Measurements from ENCODE around the gene SLC2A9. TPM values are rescaled to one million over a fixed set of nuclear protein-coding genes. Genes with fewer than 3 reads are reported as not detected.

SLC2A9 gene
- total RNA-seq, 4 donors from 2014 or later: 0.46 to 10.1 (median 3.1) TPM

GRCh38 chr4:9925750-9926439, 95.4 kb downstream of the SLC2A9 start:
- H3K4me3 ChIP-seq (ENCODE audit: low read depth, poor library complexity, severe bottlenecking): no peak overlapping the region
- no peak for DNase-seq (ENCODE audit: low spot score in 2 of 2)
- intact Hi-C loops (cut with DNase I; ENCODE audit: low total_unique reads): no loop called here
- 87 to 89% methylated on average over 8 of the region's 8 CpGs for WGBS, 2 donors
- TF ChIP-seq POLR2A (IDR thresholded peaks at IDR 0.05): no peak
- TF ChIP-seq, protein P1, sequence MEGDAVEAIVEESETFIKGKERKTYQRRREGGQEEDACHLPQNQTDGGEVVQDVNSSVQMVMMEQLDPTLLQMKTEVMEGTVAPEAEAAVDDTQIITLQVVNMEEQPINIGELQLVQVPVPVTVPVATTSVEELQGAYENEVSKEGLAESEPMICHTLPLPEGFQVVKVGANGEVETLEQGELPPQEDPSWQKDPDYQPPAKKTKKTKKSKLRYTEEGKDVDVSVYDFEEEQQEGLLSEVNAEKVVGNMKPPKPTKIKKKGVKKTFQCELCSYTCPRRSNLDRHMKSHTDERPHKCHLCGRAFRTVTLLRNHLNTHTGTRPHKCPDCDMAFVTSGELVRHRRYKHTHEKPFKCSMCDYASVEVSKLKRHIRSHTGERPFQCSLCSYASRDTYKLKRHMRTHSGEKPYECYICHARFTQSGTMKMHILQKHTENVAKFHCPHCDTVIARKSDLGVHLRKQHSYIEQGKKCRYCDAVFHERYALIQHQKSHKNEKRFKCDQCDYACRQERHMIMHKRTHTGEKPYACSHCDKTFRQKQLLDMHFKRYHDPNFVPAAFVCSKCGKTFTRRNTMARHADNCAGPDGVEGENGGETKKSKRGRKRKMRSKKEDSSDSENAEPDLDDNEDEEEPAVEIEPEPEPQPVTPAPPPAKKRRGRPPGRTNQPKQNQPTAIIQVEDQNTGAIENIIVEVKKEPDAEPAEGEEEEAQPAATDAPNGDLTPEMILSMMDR (IDR thresholded peaks at IDR 0.05): no peak

DNA sequence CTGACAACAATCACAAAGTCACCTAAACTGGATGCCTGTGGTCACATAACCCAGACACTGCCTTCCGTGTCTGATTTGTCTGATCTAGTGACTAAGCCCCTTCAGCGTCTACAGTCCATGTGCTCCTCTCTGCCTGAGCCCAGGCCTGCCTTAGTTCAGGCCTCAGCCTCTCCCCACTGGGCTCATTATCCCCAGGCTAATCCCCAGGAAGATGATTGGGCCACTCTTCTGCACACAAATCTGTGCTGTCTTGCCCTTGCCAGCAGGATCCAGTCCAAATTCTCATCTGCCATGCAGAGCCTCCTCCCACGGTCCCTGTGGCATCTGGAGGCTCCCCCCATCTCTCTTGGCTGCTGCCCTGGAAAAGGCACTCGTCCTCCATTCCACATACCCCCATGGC, 96.5 kb downstream of the SLC2A9 start:
- WGBS, 2 donors: 29 to 34% methylated on average over 4 of the region's 4 CpGs
- intact Hi-C loops (cut with DNase I; ENCODE audit: low total_unique reads): no loop called here
- H3K4me3 ChIP-seq (ENCODE audit: low read depth, poor library complexity, severe bottlenecking): no peak overlapping the region
- TF ChIP-seq, protein P1 (IDR thresholded peaks at IDR 0.05): no peak
- no peak for TF ChIP-seq POLR2A (IDR thresholded peaks at IDR 0.05)
- DNase-seq (ENCODE audit: low spot score in 2 of 2): no peak

DNA sequence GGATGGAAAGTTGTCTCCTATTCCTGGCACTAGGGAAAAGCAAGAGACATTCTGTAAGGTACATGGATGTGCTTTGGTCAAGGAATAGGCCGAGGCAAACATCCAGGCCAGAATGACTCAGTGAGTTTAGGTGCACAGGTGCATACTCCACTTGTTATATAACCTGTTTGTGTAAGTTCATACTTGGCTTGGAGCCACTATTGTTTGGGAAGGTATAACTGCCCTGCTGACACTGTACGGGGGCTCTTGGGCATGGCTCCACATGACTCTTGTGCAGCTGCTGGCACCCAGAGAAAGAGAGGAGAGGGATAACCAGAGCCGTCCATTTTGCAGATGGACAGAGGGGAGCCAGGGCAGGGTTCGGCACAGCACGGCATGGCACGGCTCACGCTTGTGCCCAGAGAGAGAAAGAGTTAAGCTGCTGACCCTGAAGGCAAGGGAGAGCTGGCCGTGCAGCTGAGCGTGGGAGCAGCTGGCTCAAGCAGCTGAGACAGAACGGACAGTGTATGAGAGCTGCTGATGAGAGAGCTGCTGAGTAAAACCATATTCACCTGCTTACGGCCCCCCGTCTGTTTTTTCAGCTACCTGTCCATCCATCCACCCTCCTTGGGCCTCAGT, 98.0 kb downstream of the SLC2A9 start:
- WGBS, 2 donors: 83 to 84% methylated on average over 12 of the region's 12 CpGs
- H3K4me3 ChIP-seq (ENCODE audit: low read depth, poor library complexity, severe bottlenecking): no peak overlapping the region
- no peak for TF ChIP-seq POLR2A (IDR thresholded peaks at IDR 0.05)
- TF ChIP-seq, protein P1 (IDR thresholded peaks at IDR 0.05): no peak
- intact Hi-C loops (cut with DNase I; ENCODE audit: low total_unique reads): no loop called here
- DNase-seq (ENCODE audit: low spot score in 2 of 2): no peak

- TF ChIP-seq, protein P1 (IDR thresholded peaks at IDR 0.05): no peak
- no peak for TF ChIP-seq POLR2A (IDR thresholded peaks at IDR 0.05)
- intact Hi-C loops (cut with DNase I; ENCODE audit: low total_unique reads): no loop called here
- no peak for DNase-seq (ENCODE audit: low spot score in 2 of 2)
- WGBS, 2 donors: 57 to 63% methylated on average over 6 of the region's 6 CpGs
- no peak overlapping the region for H3K4me3 ChIP-seq (ENCODE audit: low read depth, poor library complexity, severe bottlenecking)
Observed at GRCh38 chr4:9921326-9921725, 100.0 kb downstream of the SLC2A9 start.

DNA sequence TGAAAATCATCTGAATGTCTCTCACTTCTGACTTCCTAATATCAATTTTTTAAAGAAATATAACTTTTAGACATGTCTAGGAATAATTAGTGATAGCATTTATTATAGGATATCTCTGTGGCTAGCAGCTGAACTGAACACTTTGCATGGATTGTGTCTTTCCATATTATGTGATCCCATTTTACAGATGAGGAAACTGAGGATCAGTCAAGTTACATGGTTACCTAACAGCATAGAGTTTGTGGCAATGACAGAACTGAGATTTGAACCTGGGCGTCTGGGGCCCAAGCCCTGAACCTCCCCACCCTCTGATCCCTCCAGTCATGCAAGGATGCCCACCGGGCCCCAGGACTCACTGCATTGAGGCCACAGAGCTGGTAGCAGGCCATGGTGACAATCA, 101.3 kb downstream of the SLC2A9 start:
- no peak overlapping the region for H3K4me3 ChIP-seq (ENCODE audit: low read depth, poor library complexity, severe bottlenecking)
- 85 to 93% methylated on average over 2 of the region's 2 CpGs for WGBS, 2 donors
- TF ChIP-seq, protein P1 (IDR thresholded peaks at IDR 0.05): no peak
- TF ChIP-seq POLR2A (IDR thresholded peaks at IDR 0.05): no peak
- intact Hi-C loops (cut with DNase I; ENCODE audit: low total_unique reads): no loop called here
- DNase-seq (ENCODE audit: low spot score in 2 of 2): no peak
